K562 (cell line): Measurements from ENCODE around the gene SLC22A3. TPM values are rescaled to one million over a fixed set of nuclear protein-coding genes. Genes with fewer than 3 reads are reported as not detected.

Source experiments
- ATAC-seq: fragments of 200-7000 bp; cut with Tn5 transposase; 3 replicates; pipeline ENCODE4 v1.9.1; 2020; ENCODE audit warnings: moderate library complexity
- BruUV-seq: library from RNA; stranded (reverse); fragments of 400-500 nt; replicated peaks from 2 replicates; lab custom pipeline; 2021; lab: Mats Ljungman, UMichigan
- CTCF ChIA-PET: fragments of 300-600 bp; formaldehyde crosslinking; extraction: SDS; loops from one replicate; lab custom pipeline; 2021; ENCODE audit warnings: low intra/inter-chr PET ratio; lab: Yijun Ruan, JAX
- POLR2A ChIA-PET: fragments of 300-600, 350-650 bp; sonication (Branson Sonifier 250); formaldehyde crosslinking; extraction: SDS; loops from one replicate; lab custom pipeline; 2021; ENCODE audit warnings: antibody characterized with exemption, inconsistent platforms; lab: Yijun Ruan, JAX
- DNase-seq, 4 experiments: peaks; one replicate each; pipeline versions ENCODE4 v3.0.0 to v3.0.0-alpha.2; 2011 to 2018; ENCODE audit warnings: low spot score in 3 of 4, mixed read lengths in 3 of 4; ENCODE audit errors: extremely low read depth in 1 of 4
- FAIRE-seq: peaks from 2 replicates; lab custom pipeline; 2011; peaks lifted over from hg19 to GRCh38; lab: Jason Lieb, UNC
- H2AFZ ChIP-seq: 2 replicates; pipeline ENCODE4 v1.6.0; 2011; ENCODE audit warnings: low read depth, low read length, control low read depth, inconsistent platforms
- H3K27ac ChIP-seq: fragments of 200-600 bp; 3 replicates; pipeline ENCODE4 v1.8.0; 2011; ENCODE audit warnings: low read depth, mild to moderate bottlenecking, control low read depth, inconsistent platforms, low read length, moderate library complexity, mixed read lengths; ENCODE audit errors: extremely low read depth
- H3K27me3 ChIP-seq, 2 experiments: fragments of 300-600 bp in 1 of 2; 2 replicates in 1 of 2; 3 replicates in 1 of 2; pipeline versions ENCODE4 v1.6.0 to v1.8.0; 2011; ENCODE audit warnings: inconsistent platforms in 2 of 2, low read length in 2 of 2, mild to moderate bottlenecking in 1 of 2, mixed read lengths in 1 of 2, moderate library complexity in 1 of 2; ENCODE audit not compliant: control insufficient read depth in 2 of 2, insufficient read depth in 2 of 2
- H3K36me3 ChIP-seq: fragments of 300-600 bp; 3 replicates; pipeline ENCODE4 v1.8.0; 2011; ENCODE audit warnings: mild to moderate bottlenecking, low read length, inconsistent platforms; ENCODE audit not compliant: control insufficient read depth, insufficient read depth
- H3K4me1 ChIP-seq, 2 experiments: fragments of 200-600 bp in 1 of 2; replicated peaks in 1 of 2; 2 replicates in 1 of 2; 3 replicates in 1 of 2; pipeline versions ENCODE4 v1.5.1 to v1.8.0; 2011; ENCODE audit warnings: inconsistent platforms in 2 of 2, low read length in 2 of 2, mild to moderate bottlenecking in 1 of 2, mixed read lengths in 1 of 2, moderate library complexity in 1 of 2; ENCODE audit not compliant: control insufficient read depth in 2 of 2, insufficient read depth in 2 of 2
- H3K4me2 ChIP-seq: 2 replicates; pipeline ENCODE4 v1.6.1; 2011; ENCODE audit warnings: low read length, control low read depth, inconsistent platforms, mixed read lengths; ENCODE audit not compliant: insufficient read depth
- H3K4me3 ChIP-seq: fragments of 200-600 bp; sonication (generic), shearing (Covaris generic); 2 replicates; pipeline ENCODE4 v1.5.1; 2016; ENCODE audit warnings: control low read depth, inconsistent platforms
- H3K79me2 ChIP-seq: fragments of 200-600 bp; 3 replicates; pipeline ENCODE4 v1.8.0; 2011; ENCODE audit warnings: low read length, inconsistent platforms; ENCODE audit not compliant: control insufficient read depth, insufficient read depth
- H3K9ac ChIP-seq, 2 experiments: 2 replicates each; pipeline versions ENCODE4 v1.6.0 to v1.6.1; 2011; ENCODE audit warnings: low read depth in 2 of 2, low read length in 2 of 2, control low read depth in 1 of 2, inconsistent platforms in 1 of 2, mild to moderate bottlenecking in 1 of 2, mixed read lengths in 1 of 2; ENCODE audit not compliant: insufficient read depth in 1 of 2
- H3K9me1 ChIP-seq: one replicate; pipeline ENCODE4 v1.6.0; 2011; ENCODE audit warnings: inconsistent platforms, mild to moderate bottlenecking, low read length, moderate library complexity; ENCODE audit not compliant: control insufficient read depth, insufficient read depth
- H3K9me3 ChIP-seq: replicated peaks from 2 replicates; pipeline ENCODE4 v1.5.1; 2011; ENCODE audit warnings: low read depth, low read length, inconsistent platforms; ENCODE audit not compliant: control insufficient read depth, insufficient read depth
- H4K20me1 ChIP-seq: replicated peaks from 2 replicates; pipeline ENCODE4 v1.6.1; 2011; ENCODE audit warnings: low read length, inconsistent platforms, mixed read lengths; ENCODE audit not compliant: control insufficient read depth, insufficient read depth
- ADNP ChIP-seq: fragments of 200-800 bp; sonication (Bioruptor generic); IDR thresholded peaks from 2 replicates; pipeline ENCODE4 v1.6.1; 2016; ENCODE audit warnings: missing genetic modification characterization, missing compliant biosample characterization
- CEBPB ChIP-seq: fragments of 450-650 bp; IDR thresholded peaks from 2 replicates; pipeline ENCODE4 v1.6.1; 2016; ENCODE audit warnings: missing genetic modification characterization, missing compliant biosample characterization
- CEBPG ChIP-seq, 3 experiments: fragments of 200-800 bp in 1 of 3; sonication (Bioruptor generic) in 1 of 3; sonication (generic) in 1 of 3; formaldehyde crosslinking in 1 of 3; IDR thresholded peaks in 2 of 3; conservative IDR thresholded peaks in 1 of 3; 2 replicates each; pipeline versions ENCODE4 v1.6.1 to v1.8.0; 2016 to 2022; ENCODE audit warnings: missing compliant biosample characterization in 2 of 3, missing genetic modification characterization in 2 of 3, mild to moderate bottlenecking in 1 of 3, missing genetic modification reagents in 1 of 3
- GTF2E2 ChIP-seq: fragments of 200-800 bp; sonication (Bioruptor generic); IDR thresholded peaks from 2 replicates; pipeline ENCODE4 v1.6.1; 2016; ENCODE audit warnings: missing genetic modification characterization, missing compliant biosample characterization
- ILK ChIP-seq: fragments of 450-650 bp; IDR thresholded peaks from 2 replicates; pipeline ENCODE4 v1.6.1; 2016; ENCODE audit warnings: missing genetic modification characterization, low read depth, mild to moderate bottlenecking, missing compliant biosample characterization, moderate library complexity, borderline replicate concordance
- NFATC3 ChIP-seq: fragments of 450-650 bp; IDR thresholded peaks from 2 replicates; pipeline ENCODE4 v1.6.1; 2017; ENCODE audit warnings: mild to moderate bottlenecking
- SIN3A ChIP-seq, 2 experiments: fragments of 150-350 bp in 1 of 2; IDR thresholded peaks; 2 replicates each; pipeline ENCODE4 v1.6.1; 2011 to 2016; ENCODE audit warnings: borderline replicate concordance in 2 of 2, low read depth in 2 of 2, low read length in 2 of 2, mild to moderate bottlenecking in 2 of 2, moderate library complexity in 2 of 2; ENCODE audit not compliant: control insufficient read depth in 1 of 2
- THAP12 ChIP-seq: fragments of 250-450 bp; sonication (Bioruptor Pico); IDR thresholded peaks from 2 replicates; pipeline ENCODE4 v1.9.0; 2021; ENCODE audit warnings: mild to moderate bottlenecking, inconsistent platforms
- ZFP30 ChIP-seq: fragments of 250-450 bp; sonication (Bioruptor Pico); IDR thresholded peaks from 2 replicates; pipeline ENCODE4 v1.8.0; 2022; ENCODE audit warnings: moderate library complexity, mild to moderate bottlenecking, inconsistent platforms, borderline replicate concordance
- ZNF431 ChIP-seq: sonication (generic); formaldehyde crosslinking; IDR thresholded peaks from 2 replicates; pipeline ENCODE4 v1.8.0; 2022; ENCODE audit warnings: mild to moderate bottlenecking, missing genetic modification reagents
- ZNF592 ChIP-seq: fragments of 450-650 bp; IDR thresholded peaks from 2 replicates; pipeline ENCODE4 v1.6.1; 2017; ENCODE audit warnings: antibody characterized with exemption, mild to moderate bottlenecking
- in situ Hi-C: fragments of 300-500 bp; cut with MboI; formaldehyde crosslinking; loops from 4 replicates; pipeline ENCODE4 v1.15.0; 2018; ENCODE audit warnings: inconsistent platforms, mixed read lengths
- intact Hi-C: fragments of 100-400 bp; cut with micrococcal nuclease; formaldehyde crosslinking; loops from 2 replicates; pipeline ENCODE4 v1.14.2; 2022
- polyA plus RNA-seq, 8 experiments: library from polyadenylated mRNA; depleted of rRNA in 4 of 8; stranded (reverse) in 5 of 8; unstranded in 3 of 8; fragments of >200 nt; fragmentation: Nextera tagmentation in 2 of 8; fragmentation: Illumina TruSeq in 1 of 8; extraction: Ambion mirVana in 2 of 8; extraction: Trizol in 1 of 8; gene quantifications; 2 replicates each; pipeline versions ENCODE4 v1.2.1 to v1.2.3, GENCODE V29; 2011 to 2014; ENCODE audit warnings: inconsistent platforms in 1 of 8, missing spikeins in 1 of 8
- total RNA-seq, 7 experiments: library from RNA; depleted of rRNA in 6 of 7; stranded (reverse); fragments of >200 nt in 6 of 7; fragmentation: Illumina TruSeq in 2 of 7; extraction: Trizol in 2 of 7; gene quantifications; 2 replicates each; pipeline versions ENCODE4 v1.2.1 to v1.2.3, GENCODE V29; 2011 to 2021; ENCODE audit warnings: low replicate concordance in 1 of 7
- TF ChIP-seq, protein P1 (sequence below): fragments of 250-450 bp; sonication (Bioruptor Pico); IDR thresholded peaks from 2 replicates; pipeline ENCODE4 v1.4.0; 2020

Gene SLC22A3
- total and polyA plus RNA-seq, 9 of the 15 experiments (the other 6 are each of a cell fraction or from before 2014, with no cell fraction given), result not detected

DNA sequence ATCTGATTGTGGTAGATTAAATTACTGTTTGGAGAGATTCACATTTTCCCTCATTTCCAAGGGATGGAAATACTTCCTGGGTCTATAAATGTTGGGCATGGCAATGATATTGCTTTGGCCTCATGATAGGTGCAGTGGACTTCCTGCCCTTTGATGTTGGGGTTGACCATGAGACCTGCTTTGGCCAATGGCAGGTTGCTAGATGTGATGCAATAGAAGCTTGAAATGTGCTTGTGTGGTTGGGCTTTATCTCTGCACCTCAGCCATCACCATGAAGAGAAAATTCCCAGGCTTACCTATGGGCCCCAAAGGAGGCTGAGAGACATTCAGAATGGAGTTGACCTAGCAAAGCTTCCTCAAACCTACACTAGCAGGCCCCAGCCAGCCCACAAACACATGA lies 69.4 kb downstream of the SLC22A3 start:
- Histone ChIP-seq H3K4me3 (no peak overlapping the region), H2AFZ (no peak overlapping the region), H3K27me3 (peaks cover 9 to 14% of the 10 kb centered on the region in 2 experiments; a peak in 4 of 5 replicates)
- BruUV-seq, result no TSS peak
- intact Hi-C loops, result no loop called here
- POLR2A ChIA-PET, result interaction anchor here (1.1 to 1.4 kb wide), 2 partner anchors 13 to 18 kb away, joined by 3 read pairs; no protein-coding TSS in a partner anchor
- TF ChIP-seq, protein P1, sequence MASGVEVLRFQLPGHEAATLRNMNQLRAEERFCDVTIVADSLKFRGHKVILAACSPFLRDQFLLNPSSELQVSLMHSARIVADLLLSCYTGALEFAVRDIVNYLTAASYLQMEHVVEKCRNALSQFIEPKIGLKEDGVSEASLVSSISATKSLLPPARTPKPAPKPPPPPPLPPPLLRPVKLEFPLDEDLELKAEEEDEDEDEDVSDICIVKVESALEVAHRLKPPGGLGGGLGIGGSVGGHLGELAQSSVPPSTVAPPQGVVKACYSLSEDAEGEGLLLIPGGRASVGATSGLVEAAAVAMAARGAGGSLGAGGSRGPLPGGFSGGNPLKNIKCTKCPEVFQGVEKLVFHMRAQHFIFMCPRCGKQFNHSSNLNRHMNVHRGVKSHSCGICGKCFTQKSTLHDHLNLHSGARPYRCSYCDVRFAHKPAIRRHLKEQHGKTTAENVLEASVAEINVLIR (CRISPR knock-in tag), result no peak
- TF ChIP-seq GTF2E2 (no peak), ZNF592 (no peak), ILK (no peak), NFATC3 (no peak), ZNF431 (CRISPR knock-in tag) (no peak), ADNP (tag) (no peak), ZFP30 (no peak), SIN3A (IDR thresholded peaks at IDR 0.05; ENCODE audit: borderline replicate concordance in 2 of 2, control insufficient read depth in 1 of 2, low read depth in 2 of 2, low read length in 2 of 2) (no peak), CEBPG (CRISPR knock-in tag; IDR thresholded peaks at IDR 0.05) (no peak), CEBPG (tag; conservative IDR thresholded peaks at IDR 0.05 in 1 of 2, IDR thresholded peaks at IDR 0.05 in 1 of 2) (peak in 1 of 2 experiments; percentile 60; a peak in 3 of 4 replicates), CEBPB (0 out of 2 replicates have a peak, but pooled peaks have one; percentile 29), THAP12 (no peak)
- TF ChIP-seq, all 486 proteins: peak for 2
- Histone ChIP-seq H3K9me1 (no peaks in the 10 kb centered on the region), H3K79me2 (no peaks in the 10 kb centered on the region), H3K9ac (no peak overlapping the region), H3K4me1 (no peaks in the 10 kb centered on the region), H3K27ac (no peak overlapping the region), H3K36me3 (no peaks in the 10 kb centered on the region), H3K9me3 (no peaks in the 10 kb centered on the region), H3K4me2 (no peak overlapping the region), H4K20me1 (no peaks in the 10 kb centered on the region)
- no peak for FAIRE-seq
- DNase-seq, result no peak
- in situ Hi-C loops, result no loop called here
- peak; percentile 58 for ATAC-seq
- CTCF ChIA-PET, result no interaction called here
